K562 (cell line): Measurements from ENCODE around the gene RPTOR. TPM values are rescaled to one million over a fixed set of nuclear protein-coding genes. Genes with fewer than 3 reads are reported as not detected.

Source experiments
- ARHGAP35 ChIP-seq: fragments of 450-650 bp; IDR thresholded peaks from 2 replicates; pipeline ENCODE4 v1.6.1; 2018; ENCODE audit not compliant: partially characterized antibody
- ATF7 ChIP-seq: fragments of 450-650 bp; IDR thresholded peaks from 2 replicates; pipeline ENCODE4 v1.7.1; 2014; ENCODE audit warnings: mild to moderate bottlenecking, moderate library complexity
- BCOR ChIP-seq: fragments of 450-650 bp; IDR thresholded peaks from 2 replicates; pipeline ENCODE4 v1.6.1; 2016
- BHLHE40 ChIP-seq: IDR thresholded peaks from 2 replicates; pipeline ENCODE4 v1.6.1; 2011; ENCODE audit warnings: low read length, improper control_type of control experiment
- CREB1 ChIP-seq, 2 experiments: sonication (generic) in 1 of 2; formaldehyde crosslinking in 1 of 2; IDR thresholded peaks; 2 replicates each; pipeline versions ENCODE4 v1.6.1 to v1.8.0; 2012 to 2022; ENCODE audit warnings: inconsistent platforms in 1 of 2, mild to moderate bottlenecking in 1 of 2, missing genetic modification reagents in 1 of 2, moderate library complexity in 1 of 2
- E2F3 ChIP-seq: fragments of 250-450 bp; sonication (Bioruptor Pico); IDR thresholded peaks from 2 replicates; pipeline ENCODE4 v1.4.0; 2020; ENCODE audit warnings: mild to moderate bottlenecking
- JUN ChIP-seq, 2 experiments: sonication (generic) in 1 of 2; formaldehyde crosslinking in 1 of 2; IDR thresholded peaks; 2 replicates each; pipeline versions ENCODE4 v1.6.1 to v1.8.0; 2012 to 2022; ENCODE audit warnings: borderline replicate concordance in 2 of 2, mild to moderate bottlenecking in 2 of 2, improper control_type of control experiment in 1 of 2, low read depth in 1 of 2, low read length in 1 of 2, missing genetic modification reagents in 1 of 2
- JUND ChIP-seq, 2 experiments: IDR thresholded peaks; 2 replicates in 1 of 2; 3 replicates in 1 of 2; pipeline ENCODE4 v1.6.1; 2011; ENCODE audit warnings: borderline replicate concordance in 2 of 2, low read depth in 2 of 2, low read length in 2 of 2, improper control_type of control experiment in 1 of 2, missing biosample characterization in 1 of 2, missing genetic modification characterization in 1 of 2, missing genetic modification reagents in 1 of 2
- MGA ChIP-seq: fragments of 450-650 bp; IDR thresholded peaks from 2 replicates; pipeline ENCODE4 v1.6.1; 2016; ENCODE audit warnings: mild to moderate bottlenecking, moderate library complexity
- MLX ChIP-seq, 2 experiments: fragments of 450-650 bp in 1 of 2; sonication (generic) in 1 of 2; formaldehyde crosslinking; conservative IDR thresholded peaks; 2 replicates each; pipeline versions ENCODE4 v1.4.0 to v1.8.1; 2020 to 2022; ENCODE audit warnings: mild to moderate bottlenecking in 1 of 2, missing genetic modification reagents in 1 of 2
- NCOR1 ChIP-seq: fragments of 450-650 bp; IDR thresholded peaks from 2 replicates; pipeline ENCODE4 v1.6.1; 2016; ENCODE audit warnings: mild to moderate bottlenecking, moderate library complexity
- RNF2 ChIP-seq: sonication (generic); IDR thresholded peaks from 2 replicates; pipeline ENCODE4 v1.6.1; 2016
- SRSF9 ChIP-seq: fragments of 200-400 bp; formaldehyde crosslinking; IDR thresholded peaks from 2 replicates; pipeline ENCODE4 v1.6.1; 2017; ENCODE audit warnings: low read depth, low read length, borderline replicate concordance
- ZNF133 ChIP-seq: fragments of 250-450 bp; sonication (Bioruptor Pico); IDR thresholded peaks from 2 replicates; pipeline ENCODE4 v1.4.0; 2020; ENCODE audit warnings: mild to moderate bottlenecking
- ZNF197 ChIP-seq: fragments of 200-800 bp; sonication (Bioruptor generic); IDR thresholded peaks from 2 replicates; pipeline ENCODE4 v1.6.1; 2016; ENCODE audit warnings: low read depth, missing genetic modification characterization, missing compliant biosample characterization
- ZNF24 ChIP-seq: fragments of 450-650 bp; IDR thresholded peaks from 2 replicates; pipeline ENCODE4 v1.6.1; 2016
- polyA plus RNA-seq, 8 experiments: library from polyadenylated mRNA; depleted of rRNA in 4 of 8; stranded (reverse) in 5 of 8; unstranded in 3 of 8; fragments of >200 nt; fragmentation: Nextera tagmentation in 2 of 8; fragmentation: Illumina TruSeq in 1 of 8; extraction: Ambion mirVana in 2 of 8; extraction: Trizol in 1 of 8; gene quantifications; 2 replicates each; pipeline versions ENCODE4 v1.2.1 to v1.2.3, GENCODE V29; 2011 to 2014; ENCODE audit warnings: inconsistent platforms in 1 of 8, missing spikeins in 1 of 8
- total RNA-seq, 7 experiments: library from RNA; depleted of rRNA in 6 of 7; stranded (reverse); fragments of >200 nt in 6 of 7; fragmentation: Illumina TruSeq in 2 of 7; extraction: Trizol in 2 of 7; gene quantifications; 2 replicates each; pipeline versions ENCODE4 v1.2.1 to v1.2.3, GENCODE V29; 2011 to 2021; ENCODE audit warnings: low replicate concordance in 1 of 7

Gene RPTOR
- total and polyA plus RNA-seq, 9 of the 15 experiments (the other 6 are each of a cell fraction or from before 2014, with no cell fraction given) = 0.24 to 54.1 (median 10.2) TPM

- TF ChIP-seq MGA (0 out of 2 replicates have a peak, but pooled peaks have one; percentile 45), ARHGAP35 (no peak), BCOR (0 out of 2 replicates have a peak, but pooled peaks have one; percentile 26), NCOR1 (no peak), CREB1 (IDR thresholded peaks at IDR 0.05) (no peak), CREB1 (CRISPR knock-in tag; IDR thresholded peaks at IDR 0.05) (0 out of 2 replicates have a peak, but pooled peaks have one; percentile 16), SRSF9 (no peak), ZNF24 (no peak), ATF7 (peak; percentile 64), ZNF133 (no peak), JUN (IDR thresholded peaks at IDR 0.05; ENCODE audit: borderline replicate concordance, low read depth, low read length) (peak; percentile 99), JUN (CRISPR knock-in tag; IDR thresholded peaks at IDR 0.05; ENCODE audit: borderline replicate concordance) (no peak), MLX (CRISPR knock-in tag; conservative IDR thresholded peaks at IDR 0.05) (no peak), JUND (IDR thresholded peaks at IDR 0.05; ENCODE audit: borderline replicate concordance, low read depth, low read length) (peak; percentile 99), JUND (tag; IDR thresholded peaks at IDR 0.05; ENCODE audit: borderline replicate concordance, low read depth, low read length) (peak; percentile 98), ZNF197 (CRISPR knock-in tag) (no peak), BHLHE40 (peak; percentile 88), E2F3 (CRISPR knock-in tag) (no peak), RNF2 (no peak)
These were observed 247.2 kb downstream of the RPTOR start (continued) for GRCh38 chr17:80791758-80792284.
